Measurements from ENCODE around the gene CMC4. TPM values are rescaled to one million over a fixed set of nuclear protein-coding genes. Genes with fewer than 3 reads are reported as not detected.

CMC4 gene
- total and polyA plus RNA-seq, 2 of the 4 experiments (the other 2 are of a cell fraction), result 6.4 to 8.4 TPM

DNA sequence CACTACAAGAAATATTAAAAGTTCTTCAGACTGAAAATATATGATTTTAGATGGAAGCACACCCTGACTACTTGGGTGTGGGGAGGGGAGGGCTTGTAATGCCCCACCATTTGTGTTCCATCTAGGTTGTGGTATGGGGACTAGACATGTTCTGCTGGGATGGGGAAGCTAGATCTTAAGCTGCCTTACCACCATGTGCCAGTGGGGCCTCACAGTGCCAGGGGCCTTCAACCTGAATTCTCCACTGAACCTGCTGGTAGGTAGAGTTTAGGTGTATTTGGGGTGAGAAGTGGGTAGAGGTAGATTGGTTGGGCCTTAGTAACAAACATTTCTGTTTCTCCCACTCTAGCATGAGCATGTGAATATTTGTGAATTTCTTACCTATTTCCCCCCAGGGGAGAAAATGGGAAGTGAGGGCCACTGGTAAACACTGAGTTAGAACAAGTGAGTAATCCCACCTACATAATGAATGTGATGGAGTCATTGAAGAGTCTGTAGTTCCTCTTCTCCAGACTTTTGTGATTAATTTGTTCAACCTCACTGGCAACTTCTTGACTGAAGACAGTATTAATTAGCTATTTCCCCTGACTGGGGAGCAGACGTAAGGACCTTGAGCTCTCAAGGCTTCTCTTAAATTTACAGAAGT lies 44.4 kb upstream of the CMC4 start:
- TF ChIP-seq SMC3 (IDR thresholded peaks at IDR 0.05; ENCODE audit: low read depth, low read length) (no peak), MAFK (IDR thresholded peaks at IDR 0.05; ENCODE audit: low read depth, low read length) (no peak), POLR2A (IDR thresholded peaks at IDR 0.05; ENCODE audit: low read depth, low read length) (no peak)
- TF ChIP-seq, protein P1, sequence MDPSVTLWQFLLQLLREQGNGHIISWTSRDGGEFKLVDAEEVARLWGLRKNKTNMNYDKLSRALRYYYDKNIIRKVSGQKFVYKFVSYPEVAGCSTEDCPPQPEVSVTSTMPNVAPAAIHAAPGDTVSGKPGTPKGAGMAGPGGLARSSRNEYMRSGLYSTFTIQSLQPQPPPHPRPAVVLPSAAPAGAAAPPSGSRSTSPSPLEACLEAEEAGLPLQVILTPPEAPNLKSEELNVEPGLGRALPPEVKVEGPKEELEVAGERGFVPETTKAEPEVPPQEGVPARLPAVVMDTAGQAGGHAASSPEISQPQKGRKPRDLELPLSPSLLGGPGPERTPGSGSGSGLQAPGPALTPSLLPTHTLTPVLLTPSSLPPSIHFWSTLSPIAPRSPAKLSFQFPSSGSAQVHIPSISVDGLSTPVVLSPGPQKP (IDR thresholded peaks at IDR 0.05; ENCODE audit: borderline replicate concordance, low read depth, low read length), result no peak
- TF ChIP-seq, protein P2, sequence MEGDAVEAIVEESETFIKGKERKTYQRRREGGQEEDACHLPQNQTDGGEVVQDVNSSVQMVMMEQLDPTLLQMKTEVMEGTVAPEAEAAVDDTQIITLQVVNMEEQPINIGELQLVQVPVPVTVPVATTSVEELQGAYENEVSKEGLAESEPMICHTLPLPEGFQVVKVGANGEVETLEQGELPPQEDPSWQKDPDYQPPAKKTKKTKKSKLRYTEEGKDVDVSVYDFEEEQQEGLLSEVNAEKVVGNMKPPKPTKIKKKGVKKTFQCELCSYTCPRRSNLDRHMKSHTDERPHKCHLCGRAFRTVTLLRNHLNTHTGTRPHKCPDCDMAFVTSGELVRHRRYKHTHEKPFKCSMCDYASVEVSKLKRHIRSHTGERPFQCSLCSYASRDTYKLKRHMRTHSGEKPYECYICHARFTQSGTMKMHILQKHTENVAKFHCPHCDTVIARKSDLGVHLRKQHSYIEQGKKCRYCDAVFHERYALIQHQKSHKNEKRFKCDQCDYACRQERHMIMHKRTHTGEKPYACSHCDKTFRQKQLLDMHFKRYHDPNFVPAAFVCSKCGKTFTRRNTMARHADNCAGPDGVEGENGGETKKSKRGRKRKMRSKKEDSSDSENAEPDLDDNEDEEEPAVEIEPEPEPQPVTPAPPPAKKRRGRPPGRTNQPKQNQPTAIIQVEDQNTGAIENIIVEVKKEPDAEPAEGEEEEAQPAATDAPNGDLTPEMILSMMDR (conservative IDR thresholded peaks at IDR 0.05; ENCODE audit: low read depth, low read length), result no peak
- TF ChIP-seq, protein P3, sequence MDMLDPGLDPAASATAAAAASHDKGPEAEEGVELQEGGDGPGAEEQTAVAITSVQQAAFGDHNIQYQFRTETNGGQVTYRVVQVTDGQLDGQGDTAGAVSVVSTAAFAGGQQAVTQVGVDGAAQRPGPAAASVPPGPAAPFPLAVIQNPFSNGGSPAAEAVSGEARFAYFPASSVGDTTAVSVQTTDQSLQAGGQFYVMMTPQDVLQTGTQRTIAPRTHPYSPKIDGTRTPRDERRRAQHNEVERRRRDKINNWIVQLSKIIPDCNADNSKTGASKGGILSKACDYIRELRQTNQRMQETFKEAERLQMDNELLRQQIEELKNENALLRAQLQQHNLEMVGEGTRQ (IDR thresholded peaks at IDR 0.05; ENCODE audit: low read depth, low read length), result no peak
- Histone ChIP-seq H3K14ac (replicated peaks; ENCODE audit: low read depth, low read length) (no peak overlapping the region), H3K23ac (ENCODE audit: low read depth, low read length) (no peak overlapping the region), H3K9ac (ENCODE audit: low read depth, low read length) (no peak overlapping the region), H3K27ac (ENCODE audit: insufficient read depth, low read length) (no peak overlapping the region), H3K9me3 (ENCODE audit: control insufficient read depth, insufficient read depth, low read length) (0 out of 2 replicates have a peak, but pooled peaks cover 2% of the 10 kb centered on the region), H2BK20ac (ENCODE audit: low read depth, low read length) (no peak overlapping the region), H3K4ac (ENCODE audit: low read depth, low read length) (no peak overlapping the region), H2BK120ac (ENCODE audit: low read depth, low read length) (no peak overlapping the region), H3K18ac (ENCODE audit: low read depth, low read length) (no peak overlapping the region), H4K8ac (ENCODE audit: low read depth in 2 of 2, low read length in 2 of 2) (no peak overlapping the region), H3K79me1 (ENCODE audit: low read depth in 1 of 2, low read length in 2 of 2) (no peaks in the 10 kb centered on the region), H2BK5ac (ENCODE audit: low read depth, low read length, poor library complexity, severe bottlenecking) (no peak overlapping the region), H2AK5ac (ENCODE audit: low read depth, low read length) (no peak overlapping the region), H2AK9ac (replicated peaks; ENCODE audit: low read depth, low read length, poor library complexity) (no peak overlapping the region), H3K4me2 (ENCODE audit: low read depth, low read length) (no peak overlapping the region), H3K9me1 (ENCODE audit: insufficient read depth, low read length) (no peaks in the 10 kb centered on the region), H4K91ac (ENCODE audit: insufficient read depth, low read depth, low read length) (no peak overlapping the region), H2BK15ac (ENCODE audit: low read depth, low read length) (no peak overlapping the region), H3K27me3 (ENCODE audit: control insufficient read depth, insufficient read depth, low read length) (no peaks in the 10 kb centered on the region), H2AFZ (replicated peaks; ENCODE audit: low read length, poor library complexity) (no peak overlapping the region), H3K4me1 (ENCODE audit: control insufficient read depth, insufficient read depth, low read length) (no peaks in the 10 kb centered on the region), H3K56ac (ENCODE audit: extremely low read depth, insufficient read depth, low read length) (no peak overlapping the region), H3K36me3 (ENCODE audit: control insufficient read depth, insufficient read depth, low read length) (no peaks in the 10 kb centered on the region), H3K4me3 (ENCODE audit: insufficient read depth, low read depth, low read length) (no peak overlapping the region), H4K20me1 (ENCODE audit: insufficient read depth, low read length) (no peaks in the 10 kb centered on the region), H4K5ac (ENCODE audit: low read depth, low read length) (no peak overlapping the region)
- POLR2A ChIA-PET (ENCODE audit: unreplicated experiment), result no interaction called here
- dilution Hi-C loops (cut with HindIII; ENCODE audit: low sequenced_read_pairs, unreplicated experiment), result no loop called here
- DNase-seq, result no peak
- intact Hi-C loops (cut with micrococcal nuclease), result no loop called here
- CTCF ChIA-PET, result no interaction called here
- no CpG with 5 or more reads among the region's 1 CpG for WGBS, 2 experiments (ENCODE audit: extremely low coverage in 2 of 2, insufficient read length in 1 of 2)
- BruUV-seq (replicated peaks), result no TSS peak
- in situ Hi-C loops (cut with MboI; ENCODE audit: low sequenced_read_pairs), result no loop called here
- no peak for ATAC-seq (ENCODE audit: low read depth)
